ENCODE results near the gene FASTKD3. TPM values are rescaled to one million over a fixed set of nuclear protein-coding genes. Genes with fewer than 3 reads are reported as not detected.

Gene FASTKD3
- total and polyA plus RNA-seq, 2 donors = 14.4 to 26.7 TPM

- peaks cover 0 to 5% of the 10 kb centered on the region in 2 donors for H3K4me1 ChIP-seq (ENCODE audit: control insufficient read depth in 2 of 2, insufficient read depth in 2 of 2, low read length in 2 of 2)
- no peak overlapping the region for H3K4me3 ChIP-seq (ENCODE audit: low read length in 2 of 2)
- H3K9me3 ChIP-seq (ENCODE audit: control insufficient read depth in 2 of 2, insufficient read depth in 1 of 2, low read length in 1 of 2) = peaks cover 1 to 4% of the 10 kb centered on the region in 2 donors
- H3K27me3 ChIP-seq (ENCODE audit: control insufficient read depth in 2 of 2, insufficient read depth in 1 of 2, low read length in 1 of 2) = peaks cover 3 to 10% of the 10 kb centered on the region in 2 donors
- H3K27ac ChIP-seq (ENCODE audit: low read depth in 1 of 2, low read length in 1 of 2) = no peak overlapping the region
- peak in 3 of 9 donors; percentile 14 to 41 (median 34) for DNase-seq (ENCODE audit: low read depth in 6 of 9, low spot score in 9 of 9)
- H3K36me3 ChIP-seq (ENCODE audit: control insufficient read depth in 2 of 2, insufficient read depth in 2 of 2, low read length in 1 of 2) = peaks cover 16 to 19% of the 10 kb centered on the region in 2 donors
- 98% methylated on average over 2 of the region's 2 CpGs for WGBS
These were observed 12.0 kb downstream of the FASTKD3 start for GRCh38 chr5:7856855-7857254.

- Histone ChIP-seq H3K4me1 (ENCODE audit: control insufficient read depth in 2 of 2, insufficient read depth in 2 of 2, low read length in 2 of 2) (peaks cover 0 to 5% of the 10 kb centered on the region in 2 donors), H3K4me3 (ENCODE audit: low read length in 2 of 2) (no peak overlapping the region), H3K27ac (ENCODE audit: low read depth in 1 of 2, low read length in 1 of 2) (no peak overlapping the region), H3K27me3 (ENCODE audit: control insufficient read depth in 2 of 2, insufficient read depth in 1 of 2, low read length in 1 of 2) (peaks cover 9 to 23% of the 10 kb centered on the region in 2 donors), H3K36me3 (ENCODE audit: control insufficient read depth in 2 of 2, insufficient read depth in 2 of 2, low read length in 1 of 2) (peaks cover 7 to 14% of the 10 kb centered on the region in 2 donors), H3K9me3 (ENCODE audit: control insufficient read depth in 2 of 2, insufficient read depth in 1 of 2, low read length in 1 of 2) (peaks cover 3 to 8% of the 10 kb centered on the region in 2 donors)
- 98% methylated on average over 3 of the region's 3 CpGs for WGBS
- no peak for DNase-seq (ENCODE audit: low read depth in 6 of 9, low spot score in 9 of 9)
These were observed 13.2 kb downstream of the FASTKD3 start for GRCh38 chr5:7855611-7856010.

DNA sequence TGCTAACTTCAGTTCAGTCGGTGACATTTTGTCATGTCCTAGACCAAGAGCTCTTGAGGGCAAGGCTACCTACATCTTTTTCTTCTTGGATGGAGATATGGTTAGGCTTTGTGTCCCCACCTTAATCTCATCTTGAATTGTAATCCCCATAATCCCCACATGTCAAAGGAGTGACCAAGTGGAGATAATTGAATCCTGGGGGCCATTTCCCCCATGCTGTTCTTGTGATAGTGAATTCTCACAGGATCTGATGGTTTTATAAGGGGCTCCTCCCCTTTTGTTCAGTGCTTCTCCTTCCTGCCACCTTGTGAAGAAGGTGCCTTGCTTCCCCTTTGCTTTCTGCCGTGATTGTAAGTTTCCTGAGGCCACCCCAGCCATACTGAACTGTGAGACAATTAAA is 15.8 kb downstream of the FASTKD3 start:
- Histone ChIP-seq H3K27ac (ENCODE audit: low read depth in 1 of 2, low read length in 1 of 2) (no peak overlapping the region), H3K4me3 (ENCODE audit: low read length in 2 of 2) (no peak overlapping the region), H3K27me3 (ENCODE audit: control insufficient read depth in 2 of 2, insufficient read depth in 1 of 2, low read length in 1 of 2) (peaks cover 29 to 46% of the 10 kb centered on the region in 2 donors), H3K4me1 (ENCODE audit: control insufficient read depth in 2 of 2, insufficient read depth in 2 of 2, low read length in 2 of 2) (peaks cover 2 to 8% of the 10 kb centered on the region in 2 donors), H3K36me3 (ENCODE audit: control insufficient read depth in 2 of 2, insufficient read depth in 2 of 2, low read length in 1 of 2) (peaks cover 0 to 3% of the 10 kb centered on the region in 2 donors), H3K9me3 (ENCODE audit: control insufficient read depth in 2 of 2, insufficient read depth in 1 of 2, low read length in 1 of 2) (peaks cover 3 to 8% of the 10 kb centered on the region in 2 donors)
- 81% methylated on average over 2 of the region's 2 CpGs for WGBS
- no peak for DNase-seq (ENCODE audit: low read depth in 6 of 9, low spot score in 9 of 9)

DNA sequence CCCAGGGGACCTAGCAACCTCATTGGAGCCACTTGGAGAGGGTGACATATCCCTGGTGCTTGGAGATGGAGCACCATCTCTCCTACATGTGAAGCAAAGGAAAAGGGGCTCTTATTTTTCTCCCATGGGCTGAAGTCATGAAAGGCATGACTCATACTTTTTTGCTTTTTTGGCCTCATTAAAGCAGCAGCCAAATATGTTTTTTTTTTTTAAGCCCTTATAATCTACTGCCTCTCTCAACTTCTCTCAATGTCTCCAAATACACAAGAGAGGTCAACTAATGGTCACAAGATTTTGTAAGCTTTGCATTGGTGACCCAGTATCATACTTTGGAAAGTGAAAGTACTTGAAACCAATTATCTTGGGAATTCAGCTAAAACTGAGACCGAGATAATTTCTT is 16.3 kb downstream of the FASTKD3 start:
- no peak for DNase-seq (ENCODE audit: low read depth in 6 of 9, low spot score in 9 of 9)

DNA sequence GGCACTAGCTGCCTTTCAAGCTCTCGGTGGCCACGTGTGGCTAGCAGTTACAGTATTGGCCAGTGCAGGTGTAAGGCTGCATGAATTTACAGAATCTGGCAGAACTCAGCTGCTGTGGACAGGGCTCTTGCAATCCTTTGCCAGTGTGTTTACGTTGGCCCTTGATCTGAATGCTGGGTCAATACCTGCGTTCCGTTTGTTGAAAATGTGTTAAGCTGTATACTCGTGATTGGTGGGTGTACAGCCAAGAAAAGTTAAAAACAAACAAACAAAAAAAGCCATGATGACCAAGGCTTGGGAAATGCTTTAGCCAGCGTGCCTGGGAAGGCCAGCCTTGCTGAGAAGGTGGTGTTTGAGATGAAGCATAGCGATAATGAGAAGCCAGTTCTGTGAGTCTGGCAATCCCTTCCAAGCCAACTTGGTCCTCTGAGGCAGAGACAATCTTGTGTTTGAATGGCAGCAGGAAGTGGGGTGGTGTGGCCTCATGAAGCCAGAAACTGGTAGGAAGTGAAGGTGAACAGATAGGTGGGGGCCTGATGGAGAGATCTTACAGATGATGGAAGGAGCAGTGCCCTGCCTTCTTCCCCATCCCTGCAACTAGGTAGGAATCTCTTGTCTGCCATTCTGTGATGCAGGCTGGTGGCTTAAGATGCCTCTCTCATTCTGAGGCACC is 17.1 kb downstream of the FASTKD3 start:
- DNase-seq (ENCODE audit: low read depth in 6 of 9, low spot score in 9 of 9) = no peak
- Histone ChIP-seq H3K36me3 (ENCODE audit: control insufficient read depth in 2 of 2, insufficient read depth in 2 of 2, low read length in 1 of 2) (no peaks in the 10 kb centered on the region), H3K27ac (ENCODE audit: low read depth in 1 of 2, low read length in 1 of 2) (no peak overlapping the region), H3K4me3 (ENCODE audit: low read length in 2 of 2) (no peak overlapping the region), H3K4me1 (ENCODE audit: control insufficient read depth in 2 of 2, insufficient read depth in 2 of 2, low read length in 2 of 2) (peaks cover 2 to 7% of the 10 kb centered on the region in 2 donors), H3K27me3 (ENCODE audit: control insufficient read depth in 2 of 2, insufficient read depth in 1 of 2, low read length in 1 of 2) (peaks cover 33 to 51% of the 10 kb centered on the region in 2 donors), H3K9me3 (ENCODE audit: control insufficient read depth in 2 of 2, insufficient read depth in 1 of 2, low read length in 1 of 2) (peaks cover 3 to 4% of the 10 kb centered on the region in 2 donors)
- WGBS = 87% methylated on average over 8 of the region's 8 CpGs

More for the DNA sequence above, 16.3 kb downstream of the FASTKD3 start:
- WGBS = 91% methylated on average over 1 of the region's 1 CpG
- Histone ChIP-seq H3K9me3 (ENCODE audit: control insufficient read depth in 2 of 2, insufficient read depth in 1 of 2, low read length in 1 of 2) (peaks cover 3 to 7% of the 10 kb centered on the region in 2 donors), H3K4me1 (ENCODE audit: control insufficient read depth in 2 of 2, insufficient read depth in 2 of 2, low read length in 2 of 2) (peaks cover 2 to 7% of the 10 kb centered on the region in 2 donors), H3K27me3 (ENCODE audit: control insufficient read depth in 2 of 2, insufficient read depth in 1 of 2, low read length in 1 of 2) (peaks cover 29 to 49% of the 10 kb centered on the region in 2 donors), H3K27ac (ENCODE audit: low read depth in 1 of 2, low read length in 1 of 2) (no peak overlapping the region), H3K4me3 (ENCODE audit: low read length in 2 of 2) (no peak overlapping the region), H3K36me3 (ENCODE audit: control insufficient read depth in 2 of 2, insufficient read depth in 2 of 2, low read length in 1 of 2) (peaks cover 0 to under 1% of the 10 kb centered on the region in 2 donors)

- DNase-seq (ENCODE audit: low read depth in 6 of 9, low spot score in 9 of 9) = no peak
- H3K4me1 ChIP-seq (ENCODE audit: control insufficient read depth in 2 of 2, insufficient read depth in 2 of 2, low read length in 2 of 2) = peaks cover 2 to 7% of the 10 kb centered on the region in 2 donors
- WGBS = 66% methylated on average over 16 of the region's 16 CpGs
- H3K27ac ChIP-seq (ENCODE audit: low read depth in 1 of 2, low read length in 1 of 2) = no peak overlapping the region
- H3K4me3 ChIP-seq (ENCODE audit: low read length in 2 of 2) = peak overlapping the region; percentile 8 to 53
- no peaks in the 10 kb centered on the region for H3K36me3 ChIP-seq (ENCODE audit: control insufficient read depth in 2 of 2, insufficient read depth in 2 of 2, low read length in 1 of 2)
- peaks cover 33 to 51% of the 10 kb centered on the region in 2 donors for H3K27me3 ChIP-seq (ENCODE audit: control insufficient read depth in 2 of 2, insufficient read depth in 1 of 2, low read length in 1 of 2)
- peaks cover 3 to 4% of the 10 kb centered on the region in 2 donors for H3K9me3 ChIP-seq (ENCODE audit: control insufficient read depth in 2 of 2, insufficient read depth in 1 of 2, low read length in 1 of 2)
These were observed 17.6 kb downstream of the FASTKD3 start for GRCh38 chr5:7851240-7851592.

DNA sequence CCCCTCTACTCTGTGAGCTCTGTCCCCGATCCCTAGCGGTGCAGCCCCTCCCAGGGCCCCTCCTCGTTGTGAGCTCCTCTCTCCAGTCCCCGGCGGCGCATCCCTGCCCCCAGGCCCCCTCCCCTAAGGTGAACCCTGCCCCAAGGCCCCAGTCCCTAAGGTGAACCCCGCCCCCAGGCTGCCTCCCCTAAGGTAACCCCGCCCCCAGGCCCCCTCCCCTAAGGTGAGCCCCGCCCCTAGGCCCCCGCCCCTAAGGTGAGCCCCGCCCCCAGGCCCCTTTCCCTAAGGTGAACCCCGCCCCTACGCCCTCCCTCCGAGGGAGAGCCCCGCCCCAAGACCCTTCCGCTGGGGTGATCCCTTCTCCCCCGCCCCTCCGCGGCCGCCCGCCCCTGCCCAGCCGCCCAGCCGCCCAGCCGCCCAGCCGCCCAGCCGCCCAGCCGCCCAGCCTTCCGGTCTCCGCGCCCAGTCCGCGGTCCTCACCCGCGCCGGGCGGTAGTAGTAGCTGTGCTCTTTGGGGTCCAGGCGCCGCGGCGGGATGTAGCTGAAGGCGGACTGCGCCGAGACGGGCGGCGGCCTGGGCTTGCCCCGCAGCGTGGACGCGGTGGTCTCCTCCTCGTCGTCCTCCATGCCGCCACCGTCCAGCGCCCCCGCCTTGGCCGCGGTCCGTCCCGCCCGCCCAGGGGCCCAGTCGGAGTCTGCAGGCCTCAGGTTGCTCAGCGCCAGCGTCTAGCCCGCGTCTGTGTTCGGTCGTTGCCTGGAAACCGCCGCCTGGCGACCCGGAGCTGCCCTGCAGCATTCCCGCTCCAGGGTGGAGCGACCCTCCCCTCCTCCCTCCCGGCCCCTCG is 18.2 kb downstream of the FASTKD3 start, which contains the start of gene CFAP90:
TSS of gene CFAP90 (minus strand) at position 739 of the 845 bp plus-strand sequence. CDS start at position 627, 112 bp downstream.
- peaks cover 3 to 4% of the 10 kb centered on the region in 2 donors for H3K9me3 ChIP-seq (ENCODE audit: control insufficient read depth in 2 of 2, insufficient read depth in 1 of 2, low read length in 1 of 2)
- WGBS = 2% methylated on average over 76 of the region's 76 CpGs
- peak in 2 of 9 donors; percentile 18 to 19 for DNase-seq (ENCODE audit: low read depth in 6 of 9, low spot score in 9 of 9)
- H3K36me3 ChIP-seq (ENCODE audit: control insufficient read depth in 2 of 2, insufficient read depth in 2 of 2, low read length in 1 of 2) = no peaks in the 10 kb centered on the region
- H3K4me3 ChIP-seq (ENCODE audit: low read length in 2 of 2) = peak within 1 kb of the TSS; percentile 13 to 53
- peaks cover 33 to 51% of the 10 kb centered on the region in 2 donors for H3K27me3 ChIP-seq (ENCODE audit: control insufficient read depth in 2 of 2, insufficient read depth in 1 of 2, low read length in 1 of 2)
- H3K4me1 ChIP-seq (ENCODE audit: control insufficient read depth in 2 of 2, insufficient read depth in 2 of 2, low read length in 2 of 2) = peaks cover 2 to 7% of the 10 kb centered on the region in 2 donors
- no peak within 1 kb of the TSS for H3K27ac ChIP-seq (ENCODE audit: low read depth in 1 of 2, low read length in 1 of 2)

DNA sequence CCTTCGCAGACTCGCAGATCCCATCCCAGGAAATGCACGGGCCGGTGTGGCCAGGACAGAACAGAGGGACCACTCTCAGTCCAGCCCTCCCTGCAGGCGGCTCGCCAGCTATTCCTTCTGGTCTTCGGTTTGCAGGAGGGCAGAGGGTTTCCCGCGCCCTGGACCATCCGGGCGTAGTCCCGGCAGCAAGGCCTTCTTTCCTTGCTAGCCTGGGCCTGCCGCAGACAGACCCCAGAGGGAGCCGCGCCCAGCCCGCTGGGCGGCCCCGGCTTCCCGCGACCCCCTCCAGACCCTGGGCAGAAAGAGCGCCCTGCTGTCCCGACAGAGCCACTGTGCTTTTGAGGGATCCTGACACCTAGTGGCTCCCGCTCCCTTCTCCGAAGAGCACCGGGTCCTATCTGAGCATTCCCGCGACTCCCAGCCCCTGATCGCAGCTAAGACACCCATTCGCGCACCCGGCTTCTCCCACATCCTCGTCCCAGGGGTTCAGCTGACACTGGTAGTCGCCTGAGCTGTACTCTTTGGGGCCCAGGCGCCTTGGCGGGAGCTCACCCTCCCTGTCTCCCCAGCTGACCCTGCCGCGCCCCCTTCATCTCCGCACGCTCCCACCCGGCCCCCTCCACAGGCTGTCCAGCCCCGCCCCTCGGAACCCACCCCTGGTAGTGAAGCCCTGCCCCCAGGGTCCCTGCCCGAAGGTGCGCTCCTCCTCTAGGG is 19.0 kb downstream of the FASTKD3 start:
- Histone ChIP-seq H3K4me1 (ENCODE audit: control insufficient read depth in 2 of 2, insufficient read depth in 2 of 2, low read length in 2 of 2) (peaks cover 2 to 7% of the 10 kb centered on the region in 2 donors), H3K27me3 (ENCODE audit: control insufficient read depth in 2 of 2, insufficient read depth in 1 of 2, low read length in 1 of 2) (peaks cover 33 to 51% of the 10 kb centered on the region in 2 donors), H3K4me3 (ENCODE audit: low read length in 2 of 2) (peak overlapping the region; percentile 13 to 53), H3K9me3 (ENCODE audit: control insufficient read depth in 2 of 2, insufficient read depth in 1 of 2, low read length in 1 of 2) (peaks cover 3 to 4% of the 10 kb centered on the region in 2 donors), H3K36me3 (ENCODE audit: control insufficient read depth in 2 of 2, insufficient read depth in 2 of 2, low read length in 1 of 2) (no peaks in the 10 kb centered on the region), H3K27ac (ENCODE audit: low read depth in 1 of 2, low read length in 1 of 2) (no peak overlapping the region)
- DNase-seq (ENCODE audit: low read depth in 6 of 9, low spot score in 9 of 9) = peak in 1 of 9 donors; percentile 10
- WGBS = 3% methylated on average over 44 of the region's 44 CpGs
